Cardiac muscle cell (in vitro differentiated cells and primary cell): ENCODE measurements around the gene POLR1D. TPM values are rescaled to one million over a fixed set of nuclear protein-coding genes. Genes with fewer than 3 reads are reported as not detected.
A peak's percentile ranks its signal among the peaks of the same experiment; 100 is the strongest.

Experiments
- DNase-seq, 2 donors: peaks; one replicate each; pipeline versions ENCODE4 v3.0.0 to v3.0.0-alpha.2; 2010 to 2017; ENCODE audit warnings: low read depth in 1 of 2, low spot score in 1 of 2
- H3K27ac ChIP-seq: fragments of 200-600 bp; sonication (generic); 2 replicates; pipeline ENCODE4 v1.5.1; 2016
- H3K27me3 ChIP-seq: fragments of 200-600 bp; sonication (generic); 2 replicates; pipeline ENCODE4 v1.6.0; 2016; ENCODE audit warnings: control low read depth
- H3K36me3 ChIP-seq: fragments of 200-600 bp; sonication (generic); 2 replicates; pipeline ENCODE4 v1.5.1; 2016; ENCODE audit warnings: control low read depth
- H3K4me1 ChIP-seq: fragments of 200-600 bp; sonication (generic); 2 replicates; pipeline ENCODE4 v1.8.1; 2017; ENCODE audit warnings: low read depth, mild to moderate bottlenecking, mixed run types
- H3K4me3 ChIP-seq: fragments of 200-600 bp; sonication (generic); 2 replicates; pipeline ENCODE4 v1.5.1; 2016; ENCODE audit warnings: mild to moderate bottlenecking
- H3K9me3 ChIP-seq: fragments of 200-600 bp; sonication (generic); 2 replicates; pipeline ENCODE4 v1.5.1; 2017; ENCODE audit warnings: low read depth, mild to moderate bottlenecking, control low read depth
- CTCF ChIP-seq: IDR thresholded peaks from 2 replicates; pipeline ENCODE4 v1.5.1; 2012; ENCODE audit warnings: low read depth, mild to moderate bottlenecking, low read length
- polyA plus RNA-seq: library from polyadenylated mRNA; unstranded; fragments of >200 nt; fragmentation: Nextera tagmentation; extraction: Ambion mirVana; gene quantifications from 2 replicates; pipeline ENCODE4 v1.2.1, GENCODE V29; 2016
- total RNA-seq: library from RNA; depleted of rRNA; stranded (reverse); fragments of >200 nt; gene quantifications from 2 replicates; pipeline ENCODE4 v1.2.3, GENCODE V29; 2016

Gene POLR1D
- total and polyA plus RNA-seq, 2 experiments from 2014 or later: 101 to 116 TPM

- Histone ChIP-seq H3K9me3 (no peaks in the 10 kb centered on the region), H3K27ac (no peak overlapping the region)
- no peak for TF ChIP-seq CTCF
Observed at GRCh38 chr13:27638001-27638400, 16.3 kb downstream of the POLR1D start.

GRCh38 chr13:27638521-27638920 is 16.8 kb downstream of the POLR1D start:
- H3K27ac ChIP-seq: no peak overlapping the region
- no peak for TF ChIP-seq CTCF
- peaks cover 16% of the 10 kb centered on the region for H3K4me1 ChIP-seq
- no peaks in the 10 kb centered on the region for H3K36me3 ChIP-seq
- no peaks in the 10 kb centered on the region for H3K9me3 ChIP-seq
- H3K27me3 ChIP-seq: no peaks in the 10 kb centered on the region
- DNase-seq: peak in 1 of 2 donors; percentile 28
- no peak overlapping the region for H3K4me3 ChIP-seq

More at GRCh38 chr13:27638001-27638400, 16.3 kb downstream of the POLR1D start:
- no peak overlapping the region for H3K4me3 ChIP-seq
- no peak for DNase-seq
- H3K36me3 ChIP-seq: no peaks in the 10 kb centered on the region
- H3K4me1 ChIP-seq: peaks cover 16% of the 10 kb centered on the region
- no peaks in the 10 kb centered on the region for H3K27me3 ChIP-seq

GRCh38 chr13:27639186-27639585 is 17.5 kb downstream of the POLR1D start:
- Histone ChIP-seq H3K4me3 (no peak overlapping the region), H3K9me3 (no peaks in the 10 kb centered on the region), H3K27ac (no peak overlapping the region), H3K27me3 (no peaks in the 10 kb centered on the region), H3K36me3 (no peaks in the 10 kb centered on the region), H3K4me1 (peaks cover 16% of the 10 kb centered on the region)
- no peak for DNase-seq
- no peak for TF ChIP-seq CTCF

- no peaks in the 10 kb centered on the region for H3K27me3 ChIP-seq
- no peak for DNase-seq
Observed at GRCh38 chr13:27641711-27642502, 20.2 kb downstream of the POLR1D start.

GRCh38 chr13:27643334-27644132 is 21.8 kb downstream of the POLR1D start:
- H3K4me3 ChIP-seq: no peak overlapping the region
- peaks cover 12% of the 10 kb centered on the region for H3K4me1 ChIP-seq
- H3K9me3 ChIP-seq: no peaks in the 10 kb centered on the region
- no peak for DNase-seq
- H3K36me3 ChIP-seq: no peaks in the 10 kb centered on the region
- H3K27ac ChIP-seq: no peak overlapping the region
- no peak for TF ChIP-seq CTCF
- H3K27me3 ChIP-seq: no peaks in the 10 kb centered on the region

More at GRCh38 chr13:27641711-27642502, 20.2 kb downstream of the POLR1D start:
- Histone ChIP-seq H3K4me1 (peaks cover 12% of the 10 kb centered on the region), H3K4me3 (no peak overlapping the region), H3K27ac (no peak overlapping the region), H3K9me3 (no peaks in the 10 kb centered on the region), H3K36me3 (no peaks in the 10 kb centered on the region)
- TF ChIP-seq CTCF: no peak
